Central memory CD8-positive, alpha-beta T cell (primary cell): ENCODE measurements around the gene AGBL4.

Experiments used
- ATAC-seq: fragments of 150-1000 bp; cut with Tn5 transposase; replicated peaks from 2 replicates; pipeline ENCODE4 v1.10.0; 2022; ENCODE audit warnings: mild to moderate bottlenecking, moderate FRiP score, moderate number of reproducible peaks; ENCODE audit not compliant: poor library complexity, severe bottlenecking; ENCODE audit errors: extremely low read depth
- DNase-seq, 2 donors: peaks; one replicate each; pipeline ENCODE4 v3.0.0; 2021; ENCODE audit warnings: low spot score in 2 of 2
- H3K27ac Mint-ChIP-seq: one replicate; pipeline ENCODE4 v1.8.0; 2022; ENCODE audit warnings: low read depth, mild to moderate bottlenecking, moderate library complexity, mixed read lengths
- H3K27me3 Mint-ChIP-seq: one replicate; pipeline ENCODE4 v1.8.0; 2022; ENCODE audit warnings: mixed read lengths
- H3K36me3 Mint-ChIP-seq: one replicate; pipeline ENCODE4 v1.8.0; 2022; ENCODE audit warnings: mild to moderate bottlenecking, moderate library complexity, mixed read lengths; ENCODE audit not compliant: insufficient read depth
- H3K4me1 Mint-ChIP-seq: one replicate; pipeline ENCODE4 v1.8.0; 2022; ENCODE audit warnings: mixed read lengths
- H3K4me3 Mint-ChIP-seq: one replicate; pipeline ENCODE4 v1.8.0; 2022; ENCODE audit warnings: mild to moderate bottlenecking, moderate library complexity, mixed read lengths
- H3K9me3 Mint-ChIP-seq: one replicate; pipeline ENCODE4 v1.8.0; 2022; ENCODE audit warnings: mixed read lengths

The AGBL4 gene

DNA sequence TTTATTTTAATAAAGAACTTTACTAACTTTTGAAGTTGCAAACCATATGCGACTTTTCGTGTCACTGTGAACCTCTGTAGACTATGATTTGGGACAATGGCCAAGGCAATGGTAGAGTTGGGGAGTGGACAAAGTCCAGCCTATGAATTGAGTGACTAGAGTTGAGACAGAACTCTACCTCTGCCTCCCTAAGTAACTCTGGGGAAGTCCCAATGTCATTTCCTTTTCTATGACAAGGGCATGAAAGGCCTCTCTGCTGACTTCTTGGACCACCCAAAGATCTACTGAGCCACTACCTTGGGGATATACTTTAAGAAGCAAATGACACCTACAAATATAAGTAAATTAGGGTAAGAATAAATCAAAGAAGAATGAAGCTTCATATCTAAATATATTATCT is 1266.4 kb downstream of the AGBL4 start:
- Mint-ChIP-seq H3K4me1 (no peaks in the 10 kb centered on the region), H3K27ac (no peak overlapping the region), H3K36me3 (peaks cover 8% of the 10 kb centered on the region), H3K27me3 (no peaks in the 10 kb centered on the region), H3K9me3 (no peaks in the 10 kb centered on the region), H3K4me3 (no peak overlapping the region)
- no peak for DNase-seq
- ATAC-seq = no peak

DNA sequence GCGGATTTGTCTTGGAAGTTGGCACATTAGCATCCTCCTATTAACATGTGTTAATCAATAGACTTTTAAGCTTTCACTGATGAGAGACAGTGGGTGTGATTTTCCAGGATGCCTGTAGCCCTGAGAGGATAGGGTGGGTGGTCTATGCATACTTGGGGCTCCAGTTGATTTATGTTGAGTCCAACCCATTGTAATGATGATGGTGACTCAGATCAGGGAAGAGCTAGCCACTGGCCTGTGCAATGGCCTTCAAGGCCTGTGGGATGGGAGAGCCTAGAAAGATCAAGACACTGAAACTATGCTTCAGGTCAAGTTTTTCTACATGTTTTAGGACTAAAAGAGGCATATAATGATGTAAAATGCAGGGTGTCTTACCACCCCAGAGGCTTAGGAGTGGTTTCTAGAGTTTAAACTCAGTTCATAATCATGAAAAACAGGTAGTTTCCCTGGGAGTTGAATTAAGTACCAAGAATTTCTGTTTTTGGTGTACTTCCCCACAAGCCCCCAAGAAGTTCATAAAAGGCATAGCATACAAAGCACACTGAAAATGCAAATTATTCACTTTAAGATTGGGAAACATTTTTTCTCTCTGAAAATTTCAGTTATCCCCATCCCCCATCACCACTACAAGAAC is 1267.0 kb downstream of the AGBL4 start:
- Mint-ChIP-seq H3K36me3 (peaks cover 8% of the 10 kb centered on the region), H3K27me3 (no peaks in the 10 kb centered on the region), H3K27ac (no peak overlapping the region), H3K4me1 (no peaks in the 10 kb centered on the region), H3K4me3 (no peak overlapping the region), H3K9me3 (no peaks in the 10 kb centered on the region)
- no peak for DNase-seq
- ATAC-seq = no peak

DNA sequence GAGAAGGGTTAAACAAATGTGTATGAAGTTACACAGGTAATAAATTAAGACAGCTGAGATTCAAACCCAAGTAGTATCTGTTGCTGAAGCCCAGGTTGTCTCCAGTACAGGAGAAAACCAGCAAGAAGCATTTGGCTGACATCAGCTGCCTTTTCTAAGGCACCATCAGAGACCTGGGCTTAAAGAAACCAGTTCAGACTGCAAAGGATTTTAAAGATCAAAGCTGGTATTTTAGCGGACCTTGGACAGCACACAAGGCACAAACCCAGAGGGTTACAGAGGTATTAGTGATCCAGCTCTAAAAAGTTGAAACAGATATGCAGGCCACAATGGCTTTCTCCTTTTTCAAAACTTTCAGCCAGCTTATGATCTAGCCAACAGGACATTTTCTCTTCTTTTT is 1270.5 kb downstream of the AGBL4 start:
- H3K9me3 Mint-ChIP-seq = no peaks in the 10 kb centered on the region
- ATAC-seq = no peak
- H3K36me3 Mint-ChIP-seq = peaks cover 6% of the 10 kb centered on the region
- no peaks in the 10 kb centered on the region for H3K27me3 Mint-ChIP-seq
- no peaks in the 10 kb centered on the region for H3K4me1 Mint-ChIP-seq
- DNase-seq = no peak
- H3K27ac Mint-ChIP-seq = no peak overlapping the region
- H3K4me3 Mint-ChIP-seq = no peak overlapping the region

DNA sequence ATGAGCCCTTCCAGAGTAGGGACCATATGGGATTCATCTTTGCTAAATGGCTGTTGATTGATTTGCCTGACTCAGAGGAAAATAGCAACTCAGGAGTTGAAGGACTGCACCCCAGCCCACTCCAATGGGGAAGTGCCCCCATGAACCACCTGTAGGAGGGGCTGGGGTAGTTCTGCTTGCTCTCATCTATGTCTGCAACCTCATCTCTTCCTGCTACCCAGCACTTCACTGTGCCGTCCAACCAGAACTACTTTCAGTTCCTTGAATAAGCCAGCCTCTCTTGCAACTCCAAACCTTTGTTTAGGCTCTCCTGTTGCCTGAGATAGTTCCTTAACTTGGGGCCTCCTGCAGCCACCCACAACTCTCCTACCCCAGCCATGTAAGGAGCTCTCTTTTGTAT is 1273.6 kb downstream of the AGBL4 start:
- ATAC-seq (peak; percentile 40), DNase-seq (no peak)
- no peaks in the 10 kb centered on the region for H3K4me1 Mint-ChIP-seq

DNA sequence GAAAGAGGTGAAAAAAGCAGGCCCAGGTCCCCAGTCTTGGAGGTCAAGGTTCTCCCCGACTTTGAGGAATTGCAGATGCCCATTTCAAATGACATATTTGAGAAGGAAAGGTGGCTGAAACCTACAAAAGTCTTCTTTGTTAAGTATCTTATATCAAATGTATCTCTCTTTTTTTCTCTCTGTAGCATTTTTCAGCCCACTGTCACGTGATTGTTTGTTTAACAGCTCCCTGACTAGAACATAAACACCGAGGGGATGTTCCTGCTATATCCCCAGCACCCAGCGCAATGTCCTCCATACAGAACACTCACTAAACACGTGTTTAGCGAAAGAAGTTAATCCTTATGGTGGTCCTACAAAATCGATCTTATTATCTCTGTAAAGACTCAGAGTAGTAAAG is 1274.7 kb downstream of the AGBL4 start:
- Mint-ChIP-seq H3K4me1 (no peaks in the 10 kb centered on the region), H3K9me3 (no peaks in the 10 kb centered on the region), H3K36me3 (peaks cover 6% of the 10 kb centered on the region), H3K4me3 (no peak overlapping the region), H3K27ac (no peak overlapping the region), H3K27me3 (peaks cover 10% of the 10 kb centered on the region)
- no peak for ATAC-seq
- no peak for DNase-seq

More for the DNA sequence above, 1273.6 kb downstream of the AGBL4 start:
- H3K9me3 Mint-ChIP-seq = no peaks in the 10 kb centered on the region
- peaks cover 6% of the 10 kb centered on the region for H3K36me3 Mint-ChIP-seq
- H3K27me3 Mint-ChIP-seq = peaks cover 10% of the 10 kb centered on the region
- H3K27ac Mint-ChIP-seq = no peak overlapping the region
- H3K4me3 Mint-ChIP-seq = no peak overlapping the region

DNA sequence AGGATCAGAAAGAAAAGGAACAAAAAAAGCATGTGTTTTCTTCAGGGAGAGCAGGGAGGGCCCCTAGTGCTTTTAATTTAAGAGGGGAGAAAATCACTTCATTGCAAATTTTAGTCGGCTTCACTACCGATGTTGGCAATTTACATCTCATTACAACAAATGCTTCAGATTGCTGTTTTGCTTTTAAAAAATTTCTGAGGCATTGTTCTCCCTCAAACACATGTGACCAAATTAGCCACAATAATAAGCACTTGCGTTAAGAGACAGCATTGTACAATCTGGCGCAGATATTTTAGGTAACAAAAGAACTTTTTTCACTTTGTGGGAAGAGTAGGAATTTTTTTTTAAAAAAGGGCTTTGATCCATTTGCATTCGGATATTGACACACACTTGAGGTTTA is 1276.8 kb downstream of the AGBL4 start:
- Mint-ChIP-seq H3K4me1 (no peaks in the 10 kb centered on the region), H3K27ac (no peak overlapping the region), H3K9me3 (no peaks in the 10 kb centered on the region), H3K4me3 (no peak overlapping the region), H3K36me3 (peaks cover 2% of the 10 kb centered on the region), H3K27me3 (peaks cover 10% of the 10 kb centered on the region)
- DNase-seq = no peak
- no peak for ATAC-seq

DNA sequence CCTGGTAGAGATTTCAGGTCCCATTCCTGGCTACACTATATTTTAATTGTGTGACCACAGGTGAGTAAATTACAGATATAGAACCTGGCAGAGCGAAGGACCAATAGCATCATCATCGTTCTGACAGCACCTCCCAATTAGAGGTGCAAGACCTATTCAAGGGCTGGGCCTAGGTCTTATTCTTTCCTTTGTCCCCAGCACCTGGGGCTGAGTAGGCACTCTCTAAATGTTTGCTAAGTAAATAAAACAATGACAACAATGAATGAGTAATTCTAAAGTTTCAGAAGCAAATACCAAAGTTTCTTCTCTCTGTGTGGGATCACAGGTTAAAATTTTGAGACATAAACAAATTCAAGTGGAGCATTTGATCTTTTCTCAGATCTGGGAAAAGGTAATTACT is 1279.7 kb downstream of the AGBL4 start:
- Mint-ChIP-seq H3K27me3 (peaks cover 10% of the 10 kb centered on the region), H3K36me3 (peaks cover 2% of the 10 kb centered on the region), H3K9me3 (no peaks in the 10 kb centered on the region), H3K4me3 (no peak overlapping the region), H3K27ac (no peak overlapping the region), H3K4me1 (no peaks in the 10 kb centered on the region)
- ATAC-seq (no peak), DNase-seq (no peak)

DNA sequence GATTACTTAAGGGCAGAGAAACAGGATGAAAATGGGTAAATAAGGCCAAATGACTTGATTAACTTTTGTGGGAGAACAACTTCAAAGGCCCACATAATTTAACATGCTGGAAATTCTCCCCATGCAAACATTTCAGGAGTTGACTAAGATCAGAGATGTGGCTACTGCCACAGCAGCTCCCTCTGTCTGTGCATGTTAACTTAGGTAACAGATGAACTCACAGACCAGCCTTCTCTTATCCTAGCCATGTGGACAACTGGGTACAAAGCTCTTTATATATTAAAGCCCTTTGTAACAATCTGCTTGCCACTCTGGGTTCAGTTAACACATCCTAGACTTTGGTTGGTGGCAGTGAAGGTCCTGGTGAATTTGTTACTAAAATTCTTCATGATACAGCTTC is 1280.3 kb downstream of the AGBL4 start:
- Mint-ChIP-seq H3K27ac (no peak overlapping the region), H3K36me3 (peaks cover 2% of the 10 kb centered on the region), H3K4me1 (no peaks in the 10 kb centered on the region), H3K9me3 (no peaks in the 10 kb centered on the region), H3K4me3 (no peak overlapping the region), H3K27me3 (peaks cover 10% of the 10 kb centered on the region)
- ATAC-seq (no peak), DNase-seq (no peak)

DNA sequence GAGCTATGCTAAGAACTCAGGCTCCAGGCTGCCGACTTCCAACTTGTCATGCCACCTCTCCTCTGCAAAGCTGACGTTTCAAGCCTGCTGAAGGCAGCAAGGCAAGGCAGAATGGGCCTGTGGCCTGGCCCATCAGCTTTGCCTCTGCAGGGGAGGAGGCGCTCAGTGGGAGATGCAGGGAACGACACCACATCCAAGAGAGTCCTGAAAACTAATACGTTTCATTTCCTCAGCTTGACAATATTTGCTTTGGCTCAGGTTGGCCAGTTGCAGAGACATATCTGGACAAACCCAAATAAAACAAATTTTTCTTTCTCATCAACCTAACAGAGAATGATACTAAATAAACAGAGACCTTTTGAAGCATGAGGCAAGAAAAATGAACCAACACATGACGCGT is 1282.4 kb downstream of the AGBL4 start:
- Mint-ChIP-seq H3K4me3 (no peak overlapping the region), H3K36me3 (no peaks in the 10 kb centered on the region), H3K9me3 (no peaks in the 10 kb centered on the region), H3K4me1 (no peaks in the 10 kb centered on the region), H3K27me3 (peaks cover 3% of the 10 kb centered on the region), H3K27ac (no peak overlapping the region)
- ATAC-seq (no peak), DNase-seq (no peak)

DNA sequence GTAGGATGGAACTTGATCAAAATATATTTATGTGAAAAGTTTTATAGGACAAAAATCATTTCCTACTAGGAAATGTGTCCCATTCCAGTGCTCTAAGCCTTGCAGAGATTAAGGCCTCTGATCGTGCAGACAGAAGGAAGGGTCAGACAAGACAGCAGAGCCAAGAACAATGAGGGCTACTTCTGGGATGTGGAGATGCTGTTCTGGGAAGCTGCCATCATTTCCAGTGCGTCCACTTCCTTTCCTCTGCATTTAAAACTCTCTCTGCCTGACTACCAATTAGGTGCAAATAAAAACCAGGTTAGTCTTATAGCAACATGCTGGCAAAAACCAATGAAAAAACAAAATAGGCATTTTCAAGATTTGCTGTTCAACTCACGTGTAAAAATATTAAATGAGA is 1283.1 kb downstream of the AGBL4 start:
- no peak overlapping the region for H3K27ac Mint-ChIP-seq
- H3K27me3 Mint-ChIP-seq = no peaks in the 10 kb centered on the region
- H3K4me1 Mint-ChIP-seq = no peaks in the 10 kb centered on the region
- H3K36me3 Mint-ChIP-seq = no peaks in the 10 kb centered on the region
- H3K4me3 Mint-ChIP-seq = no peak overlapping the region
- ATAC-seq (no peak), DNase-seq (no peak)
- H3K9me3 Mint-ChIP-seq = no peaks in the 10 kb centered on the region

DNA sequence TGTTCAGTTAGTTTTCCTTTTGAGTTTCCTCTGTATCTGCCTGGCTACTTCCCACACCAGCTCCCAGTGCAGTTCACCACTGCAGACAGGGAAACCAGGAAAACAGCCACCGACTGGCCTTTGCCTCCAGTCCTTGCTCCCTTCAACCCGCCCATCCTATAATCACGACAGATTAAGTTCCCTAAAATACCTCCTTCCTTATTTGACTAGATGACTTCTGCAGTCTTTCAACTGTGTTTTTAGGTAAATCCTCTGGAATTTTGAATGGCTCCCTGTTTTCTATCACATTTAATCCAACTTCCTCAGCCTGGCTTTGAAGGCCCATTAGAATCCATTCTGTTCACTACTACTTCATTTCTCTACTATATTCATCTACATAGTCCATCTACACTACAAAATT is 1284.7 kb downstream of the AGBL4 start:
- Mint-ChIP-seq H3K9me3 (no peaks in the 10 kb centered on the region), H3K4me1 (no peaks in the 10 kb centered on the region), H3K27me3 (no peaks in the 10 kb centered on the region), H3K36me3 (no peaks in the 10 kb centered on the region), H3K27ac (no peak overlapping the region), H3K4me3 (no peak overlapping the region)
- DNase-seq = no peak
- ATAC-seq = no peak

DNA sequence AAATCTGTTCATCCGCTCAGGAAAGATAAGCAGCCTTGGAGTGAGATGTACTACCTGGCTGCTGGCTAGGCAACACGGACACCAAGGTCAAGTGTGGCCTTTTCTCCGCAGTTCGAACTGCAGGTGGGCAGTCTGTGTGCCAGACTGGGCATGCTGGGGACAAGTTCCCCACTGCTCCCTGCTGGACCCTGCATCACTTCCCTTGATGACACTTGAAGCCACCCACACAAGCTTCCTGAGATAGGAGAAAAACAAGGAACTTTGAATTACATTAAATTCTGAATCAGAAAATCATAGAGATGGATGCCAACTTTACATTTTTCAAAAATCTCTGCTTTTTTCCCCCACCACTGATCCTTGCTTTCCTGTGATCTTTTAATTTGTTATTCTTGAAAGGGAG is 1285.4 kb downstream of the AGBL4 start:
- Mint-ChIP-seq H3K4me3 (no peak overlapping the region), H3K27ac (no peak overlapping the region), H3K36me3 (no peaks in the 10 kb centered on the region), H3K9me3 (no peaks in the 10 kb centered on the region), H3K27me3 (no peaks in the 10 kb centered on the region), H3K4me1 (no peaks in the 10 kb centered on the region)
- DNase-seq (no peak), ATAC-seq (no peak)

DNA sequence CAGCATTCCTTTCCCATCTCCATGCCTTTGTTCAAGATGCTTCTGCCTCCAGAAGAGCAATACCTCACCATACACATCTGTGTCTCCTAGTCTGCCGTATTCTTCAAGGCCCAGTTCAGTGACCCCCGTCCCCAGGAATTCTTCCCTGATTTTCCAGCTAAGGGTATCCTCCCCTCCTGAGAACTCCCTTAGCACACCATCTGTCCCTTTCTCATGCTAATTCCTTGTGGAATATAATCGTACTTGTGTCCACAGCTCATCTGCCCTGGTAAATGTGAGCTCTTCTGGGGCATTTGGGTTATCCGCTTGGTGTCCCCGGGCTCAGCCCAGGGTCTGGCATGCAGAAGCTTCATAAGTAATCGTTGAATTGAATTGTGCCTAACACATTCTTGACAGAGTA is 1288.0 kb downstream of the AGBL4 start:
- no peaks in the 10 kb centered on the region for H3K27me3 Mint-ChIP-seq
- no peak overlapping the region for H3K27ac Mint-ChIP-seq
- no peaks in the 10 kb centered on the region for H3K9me3 Mint-ChIP-seq
- ATAC-seq (no peak), DNase-seq (no peak)
- no peaks in the 10 kb centered on the region for H3K36me3 Mint-ChIP-seq
- H3K4me3 Mint-ChIP-seq = no peak overlapping the region
- H3K4me1 Mint-ChIP-seq = no peaks in the 10 kb centered on the region
